HCT116 (cell line): ENCODE measurements around the gene PLEKHM3. TPM values are rescaled to one million over a fixed set of nuclear protein-coding genes. Genes with fewer than 3 reads are reported as not detected.

ENCODE experiments used
- ATAC-seq: fragments of 200-7000 bp; cut with Tn5 transposase; 2 replicates; pipeline ENCODE4 v1.9.1; 2020; ENCODE audit warnings: mild to moderate bottlenecking, moderate library complexity
- BruUV-seq: library from RNA; stranded (reverse); fragments of 400-500 nt; replicated peaks from 2 replicates; lab custom pipeline; 2021; lab: Mats Ljungman, UMichigan
- CTCF ChIA-PET: fragments of 300-600 bp; sonication (Branson Sonifier 250); formaldehyde crosslinking; loops from one replicate; lab custom pipeline; 2021; ENCODE audit warnings: antibody characterized with exemption; lab: Charles Lee
- POLR2A ChIA-PET: fragments of 300-600, 350-600 bp; sonication (Branson Sonifier 250); formaldehyde crosslinking; loops from one replicate; lab custom pipeline; 2021; ENCODE audit warnings: antibody characterized with exemption; lab: Charles Lee
- RAD21 ChIA-PET, 2 experiments: fragments of 300-600 bp; sonication (Branson Sonifier 250); formaldehyde crosslinking; loops; one replicate each; lab custom pipeline; 2023; ENCODE audit warnings: low total read pairs in 2 of 2; ENCODE audit not compliant: uncharacterized antibody in 2 of 2, unreplicated experiment in 2 of 2, low non-redundant PET in 1 of 2; lab: Charles Lee
- DNase-seq: peaks from one replicate; pipeline ENCODE4 v3.0.0-alpha.2; 2010; ENCODE audit warnings: low read depth, low spot score
- H2AFZ ChIP-seq: fragments of 200-600 bp; shearing (Covaris generic), sonication (generic); 2 replicates; pipeline ENCODE4 v1.6.1; 2017; ENCODE audit warnings: low read depth, mixed run types, mixed read lengths, antibody characterized with exemption, low read length; ENCODE audit not compliant: poor library complexity, severe bottlenecking
- H3K27ac ChIP-seq: 2 replicates; pipeline ENCODE4 v1.5.1; 2012; ENCODE audit warnings: low read depth, low read length
- H3K27me3 ChIP-seq: fragments of 200-600 bp; sonication (generic); 2 replicates; pipeline ENCODE4 v1.6.1; 2016; ENCODE audit warnings: mixed run types, low read length, mixed read lengths; ENCODE audit not compliant: insufficient read depth
- H3K36me3 ChIP-seq, 2 experiments: fragments of 200-500 bp in 1 of 2; fragments of 200-600 bp in 1 of 2; sonication (Bioruptor generic) in 1 of 2; sonication (generic) in 1 of 2; 2 replicates each; pipeline versions ENCODE4 v1.5.1 to v1.6.1; 2014 to 2016; ENCODE audit warnings: low read length in 2 of 2, inconsistent platforms in 1 of 2, mixed read lengths in 1 of 2, mixed run types in 1 of 2; ENCODE audit not compliant: insufficient read depth in 2 of 2, control insufficient read depth in 1 of 2
- H3K4me1 ChIP-seq, 2 experiments: fragments of 200-600 bp in 1 of 2; sonication (generic) in 1 of 2; 2 replicates each; pipeline versions ENCODE4 v1.5.1 to v1.6.1; 2012 to 2017; ENCODE audit warnings: low read length in 2 of 2, inconsistent platforms in 1 of 2, mild to moderate bottlenecking in 1 of 2, mixed read lengths in 1 of 2, mixed run types in 1 of 2, moderate library complexity in 1 of 2; ENCODE audit not compliant: insufficient read depth in 2 of 2, control insufficient read depth in 1 of 2
- H3K4me2 ChIP-seq: fragments of 200-600 bp; sonication (generic); 2 replicates; pipeline ENCODE4 v1.6.1; 2017; ENCODE audit warnings: mixed run types, low read length, mixed read lengths
- H3K4me3 ChIP-seq, 2 experiments: fragments of 200-600 bp in 1 of 2; sonication (generic) in 1 of 2; replicated peaks in 1 of 2; 2 replicates each; pipeline ENCODE4 v1.5.1; 2011 to 2016; ENCODE audit warnings: low read length in 2 of 2, control low read depth in 1 of 2, low read depth in 1 of 2, mild to moderate bottlenecking in 1 of 2, mixed read lengths in 1 of 2, mixed run types in 1 of 2
- H3K79me2 ChIP-seq: fragments of 200-600 bp; sonication (generic); 2 replicates; pipeline ENCODE4 v1.6.1; 2017; ENCODE audit warnings: mild to moderate bottlenecking, mixed run types, low read length, moderate library complexity, mixed read lengths; ENCODE audit not compliant: insufficient read depth
- H3K9ac ChIP-seq: fragments of 200-600 bp; sonication (generic); 2 replicates; pipeline ENCODE4 v1.6.1; 2016; ENCODE audit warnings: low read length, mixed read lengths
- H3K9me2 ChIP-seq: fragments of 200-600 bp; sonication (generic), shearing (Covaris generic); 2 replicates; pipeline ENCODE4 v1.6.1; 2017; ENCODE audit warnings: mixed run types, mild to moderate bottlenecking, moderate library complexity; ENCODE audit not compliant: insufficient read depth
- H3K9me3 ChIP-seq, 2 experiments: fragments of 200-500 bp in 1 of 2; fragments of 200-600 bp in 1 of 2; sonication (Bioruptor generic) in 1 of 2; sonication (generic) in 1 of 2; 2 replicates each; pipeline ENCODE4 v1.6.1; 2014 to 2017; ENCODE audit warnings: low read length in 2 of 2, mixed read lengths in 2 of 2, inconsistent platforms in 1 of 2, low read depth in 1 of 2, mild to moderate bottlenecking in 1 of 2, mixed run types in 1 of 2, moderate library complexity in 1 of 2; ENCODE audit not compliant: control insufficient read depth in 1 of 2, insufficient read depth in 1 of 2
- H4K20me1 ChIP-seq: fragments of 200-600 bp; sonication (generic), shearing (Covaris generic); 2 replicates; pipeline ENCODE4 v1.6.1; 2017; ENCODE audit warnings: mixed run types, mild to moderate bottlenecking, moderate library complexity; ENCODE audit not compliant: insufficient read depth
- CBX3 ChIP-seq: IDR thresholded peaks from 2 replicates; pipeline ENCODE4 v1.6.1; 2012; ENCODE audit warnings: low read depth
- CEBPB ChIP-seq: IDR thresholded peaks from 2 replicates; pipeline ENCODE4 v1.6.1; 2012; ENCODE audit warnings: low read depth
- CTCF ChIP-seq, 3 experiments: fragments of 200-600 bp in 1 of 3; sonication (generic) in 1 of 3; IDR thresholded peaks in 2 of 3; conservative IDR thresholded peaks in 1 of 3; 2 replicates each; pipeline ENCODE4 v1.5.1; 2012 to 2017; ENCODE audit warnings: low read depth in 2 of 3, low read length in 2 of 3, antibody characterized with exemption in 1 of 3, borderline replicate concordance in 1 of 3, control low read depth in 1 of 3, mild to moderate bottlenecking in 1 of 3, mixed read lengths in 1 of 3, mixed run types in 1 of 3, moderate library complexity in 1 of 3; ENCODE audit not compliant: insufficient read depth in 1 of 3
- EZH2 ChIP-seq: fragments of 200-600 bp; sonication (generic); IDR thresholded peaks from 2 replicates; pipeline ENCODE4 v1.6.1; 2017; ENCODE audit warnings: antibody characterized with exemption, mixed run types
- EZH2phosphoT487 ChIP-seq: fragments of 200-600 bp; IDR thresholded peaks from 2 replicates; pipeline ENCODE4 v1.6.1; 2018; ENCODE audit warnings: antibody characterized with exemption, borderline replicate concordance
- JUND ChIP-seq: IDR thresholded peaks from 2 replicates; pipeline ENCODE4 v1.6.1; 2012
- MAX ChIP-seq: IDR thresholded peaks from 2 replicates; pipeline ENCODE4 v1.6.1; 2012
- POLR2AphosphoS5 ChIP-seq: IDR thresholded peaks from 2 replicates; pipeline ENCODE4 v1.6.1; 2011; ENCODE audit warnings: mild to moderate bottlenecking, low read depth, low read length, moderate library complexity
- RAD21 ChIP-seq: IDR thresholded peaks from 2 replicates; pipeline ENCODE4 v1.6.1; 2012; ENCODE audit warnings: low read depth, mild to moderate bottlenecking
- REST ChIP-seq: IDR thresholded peaks from 2 replicates; pipeline ENCODE4 v1.6.1; 2012; ENCODE audit warnings: low read depth
- SIN3A ChIP-seq: IDR thresholded peaks from 2 replicates; pipeline ENCODE4 v1.6.1; 2012; ENCODE audit warnings: low read depth
- SRF ChIP-seq: IDR thresholded peaks from 2 replicates; pipeline ENCODE4 v1.6.1; 2012; ENCODE audit warnings: low read depth
- TCF7L2 ChIP-seq: IDR thresholded peaks from 2 replicates; pipeline ENCODE4 v1.7.0; 2011; ENCODE audit warnings: borderline replicate concordance, inconsistent platforms; ENCODE audit not compliant: insufficient read depth, insufficient read length; ENCODE audit errors: extremely low read depth
- YY1 ChIP-seq: IDR thresholded peaks from 2 replicates; pipeline ENCODE4 v1.6.1; 2011; ENCODE audit warnings: low read length, low read depth, moderate library complexity, mild to moderate bottlenecking; ENCODE audit not compliant: insufficient replicate concordance; ENCODE audit errors: extremely low read depth
- ZBTB33 ChIP-seq: IDR thresholded peaks from 2 replicates; pipeline ENCODE4 v1.6.1; 2011; ENCODE audit warnings: mild to moderate bottlenecking, low read length, moderate library complexity; ENCODE audit not compliant: insufficient replicate concordance; ENCODE audit errors: extremely low read depth
- ZFX ChIP-seq: fragments of 450-650 bp; IDR thresholded peaks from 2 replicates; pipeline ENCODE4 v1.6.1; 2017
- ZNF274 ChIP-seq: fragments of 200-500 bp; sonication (Bioruptor generic); IDR thresholded peaks from 2 replicates; pipeline ENCODE4 v1.6.1; 2014; ENCODE audit warnings: mild to moderate bottlenecking, low read depth, low read length, inconsistent platforms
- intact Hi-C: fragments of 100-400 bp; cut with micrococcal nuclease; formaldehyde crosslinking; loops from 2 replicates; pipeline ENCODE4 v1.10.0; 2022
- total RNA-seq: library from RNA; stranded (reverse); gene quantifications from one replicate; pipeline ENCODE4 v1.2.1, GENCODE V29; 2021; ENCODE audit not compliant: unreplicated experiment

PLEKHM3 gene
- total RNA-seq, 1 experiment from 2014 or later = 6.3 TPM

GRCh38 chr2:208062961-208063360, 37.6 kb upstream of the PLEKHM3 start:
- H3K4me2 ChIP-seq = no peak overlapping the region
- H3K79me2 ChIP-seq = no peaks in the 10 kb centered on the region
- RAD21 ChIA-PET = no interaction called here
- H3K27me3 ChIP-seq = no peaks in the 10 kb centered on the region
- ATAC-seq (no peak), DNase-seq (no peak)
- H4K20me1 ChIP-seq = no peaks in the 10 kb centered on the region
- H3K9me3 ChIP-seq = no peaks in the 10 kb centered on the region
- TF ChIP-seq ZNF274 (no peak), CEBPB (no peak), POLR2AphosphoS5 (no peak), MAX (no peak), CBX3 (no peak), SIN3A (no peak), EZH2 (no peak), ZBTB33 (no peak), JUND (no peak), SRF (no peak), YY1 (no peak), CTCF (IDR thresholded peaks at IDR 0.05 in 2 of 3, conservative IDR thresholded peaks at IDR 0.05 in 1 of 3; ENCODE audit: borderline replicate concordance in 1 of 3, insufficient read depth in 1 of 3, low read depth in 2 of 3, low read length in 2 of 3) (no peak), REST (no peak), TCF7L2 (no peak), ZFX (no peak), EZH2phosphoT487 (no peak), RAD21 (no peak)
- H3K9me2 ChIP-seq = no peaks in the 10 kb centered on the region
- H3K4me1 ChIP-seq = peaks cover 0 to 6% of the 10 kb centered on the region in 2 experiments; a peak in 2 of 4 replicates
- H3K4me3 ChIP-seq = no peak overlapping the region
- CTCF ChIA-PET = no interaction called here
- BruUV-seq = no TSS peak
- H3K36me3 ChIP-seq = no peaks in the 10 kb centered on the region
- no peak overlapping the region for H2AFZ ChIP-seq
- intact Hi-C loops = loop anchor here (1.0 kb wide), 1 partner anchor 317 kb away; no protein-coding TSS in a partner anchor
- H3K27ac ChIP-seq = no peak overlapping the region
- POLR2A ChIA-PET = no interaction called here
- H3K9ac ChIP-seq = no peak overlapping the region
